KBM-7 (cell line): ENCODE measurements around the gene TMEM169.
"Not testable (repeated sequence)": the region's sequence is repeated elsewhere in the genome, so short reads cannot be mapped to it uniquely, and the experiment has no call there.

Source experiments
- DNase-seq: peaks from one replicate; pipeline ENCODE4 v3.0.0-alpha.2; 2015
- in situ Hi-C: fragments of 300-500 bp; cut with MboI; formaldehyde crosslinking; loops from 2 replicates; pipeline ENCODE4 v1.14.3; 2020; ENCODE audit warnings: low sequenced_read_pairs, low pct_unique_long_range_greater_than_20kb, mixed read lengths

The TMEM169 gene

DNA sequence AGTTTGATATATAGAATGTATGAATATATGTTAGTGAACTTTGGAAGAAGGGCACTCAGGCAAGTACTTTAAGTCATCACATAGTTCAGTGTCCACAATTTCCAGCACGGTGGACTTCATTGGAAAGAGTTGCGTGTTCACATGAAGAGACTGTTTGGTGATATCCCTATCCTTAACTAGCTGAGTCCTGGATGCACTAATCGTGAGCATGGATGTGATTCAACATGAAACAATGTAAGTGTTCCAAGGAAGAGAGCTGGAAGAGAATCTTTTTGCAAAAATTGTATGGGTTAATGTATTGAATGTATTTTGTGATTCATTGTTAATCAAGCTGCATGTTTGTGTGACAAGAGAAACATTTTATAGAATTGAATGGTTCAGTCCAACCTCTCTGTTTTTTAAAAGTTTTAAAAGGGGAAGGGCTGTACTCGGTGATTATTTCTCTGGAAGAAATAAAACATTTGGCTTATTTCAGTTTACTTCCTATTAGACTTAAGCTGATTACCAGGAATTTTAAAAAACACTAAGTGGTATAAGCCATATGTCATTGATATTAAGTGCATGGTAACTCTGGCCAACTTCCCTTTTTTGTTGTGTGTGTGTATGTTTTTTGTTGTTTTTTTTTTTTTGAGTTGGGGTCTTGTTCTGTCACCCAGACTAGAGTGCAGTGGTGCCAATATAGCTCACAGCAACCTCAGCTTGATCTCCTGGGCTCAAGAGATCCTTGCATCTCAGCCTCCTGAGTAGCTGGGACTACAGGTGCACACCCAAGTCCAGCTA, 36.0 kb downstream of the TMEM169 start:
- in situ Hi-C loops, result no loop called here
- DNase-seq, result peak; percentile 19

DNA sequence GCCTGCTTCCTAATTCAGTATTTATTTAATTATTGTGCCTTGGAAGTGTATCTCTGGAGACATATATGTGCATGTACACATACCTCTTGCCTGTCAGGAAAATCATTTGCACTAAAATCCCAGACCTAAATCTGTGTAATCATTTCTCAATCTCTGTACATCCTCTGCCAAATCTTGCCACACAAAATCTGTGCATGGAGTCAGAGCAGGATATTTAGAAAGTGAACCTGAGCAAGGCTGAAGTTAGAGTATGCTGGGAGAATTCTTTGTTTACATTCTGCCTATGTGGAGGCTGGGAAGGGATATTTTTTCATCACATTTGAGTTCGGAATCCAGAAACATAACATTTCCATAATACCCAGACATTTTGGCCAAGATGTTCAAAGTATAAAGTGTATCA, 36.8 kb downstream of the TMEM169 start:
- DNase-seq, result no peak
- in situ Hi-C loops, result no loop called here

DNA sequence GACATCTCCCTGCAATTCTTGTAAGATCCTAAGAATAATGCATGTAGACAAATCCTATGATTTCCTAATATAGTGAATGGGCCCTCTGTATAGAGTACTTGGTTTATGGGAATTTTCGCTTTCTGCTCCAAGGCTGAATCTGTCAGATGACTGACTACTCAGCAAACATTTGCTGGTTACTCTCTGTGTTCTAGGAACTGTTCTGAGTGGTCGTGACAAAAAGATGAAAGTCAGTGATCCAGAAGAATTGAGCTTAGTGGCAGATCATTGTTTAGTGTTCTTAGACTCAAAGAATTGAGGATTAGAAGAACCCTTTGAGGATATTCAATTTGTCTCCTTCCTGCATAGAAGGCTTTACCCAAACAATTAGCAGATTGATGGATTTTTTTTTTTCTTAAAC, 37.4 kb downstream of the TMEM169 start:
- in situ Hi-C loops, result no loop called here
- DNase-seq, result no peak

DNA sequence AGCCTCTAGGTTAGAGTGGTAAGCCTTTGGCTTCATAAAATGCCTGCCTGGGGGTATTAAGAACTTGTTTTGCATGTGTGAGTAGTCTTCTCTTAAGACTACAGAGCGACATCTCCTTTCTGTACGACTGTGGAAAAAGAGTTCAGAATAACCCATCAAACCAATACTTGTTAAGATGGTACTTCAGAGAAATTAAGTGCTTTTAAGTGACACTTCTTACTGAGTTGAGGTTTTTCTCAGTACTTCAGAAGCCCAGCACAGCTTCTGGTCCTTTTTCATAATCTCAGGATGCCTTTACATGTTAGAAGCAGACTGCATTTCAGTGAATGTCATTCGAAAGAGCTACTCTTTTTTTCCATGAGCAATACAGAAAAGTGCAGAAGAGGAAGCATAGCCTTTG, 38.3 kb downstream of the TMEM169 start:
- in situ Hi-C loops, result no loop called here

DNA sequence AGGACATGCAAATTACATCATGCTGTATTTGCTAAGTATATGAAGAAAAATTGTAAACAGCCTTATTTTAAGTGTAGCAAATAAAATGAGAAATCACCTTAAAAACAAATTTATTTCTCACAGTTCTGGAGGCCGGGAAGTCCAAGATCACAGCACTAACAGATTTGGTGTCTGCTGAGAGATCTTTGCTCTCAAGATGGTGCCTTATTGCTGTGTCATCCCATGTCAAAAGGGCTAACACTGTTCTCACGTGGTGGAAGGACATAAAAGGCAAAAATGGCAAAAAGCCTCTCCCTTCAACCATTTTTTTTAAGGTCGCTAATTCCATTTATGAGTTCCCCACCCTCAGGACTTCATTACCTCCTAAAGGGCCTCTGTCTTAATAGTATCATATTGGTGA, 39.5 kb downstream of the TMEM169 start:
- in situ Hi-C loops, result no loop called here
- no peak for DNase-seq

More for the DNA sequence above, 38.3 kb downstream of the TMEM169 start:
- DNase-seq, result no peak

DNA sequence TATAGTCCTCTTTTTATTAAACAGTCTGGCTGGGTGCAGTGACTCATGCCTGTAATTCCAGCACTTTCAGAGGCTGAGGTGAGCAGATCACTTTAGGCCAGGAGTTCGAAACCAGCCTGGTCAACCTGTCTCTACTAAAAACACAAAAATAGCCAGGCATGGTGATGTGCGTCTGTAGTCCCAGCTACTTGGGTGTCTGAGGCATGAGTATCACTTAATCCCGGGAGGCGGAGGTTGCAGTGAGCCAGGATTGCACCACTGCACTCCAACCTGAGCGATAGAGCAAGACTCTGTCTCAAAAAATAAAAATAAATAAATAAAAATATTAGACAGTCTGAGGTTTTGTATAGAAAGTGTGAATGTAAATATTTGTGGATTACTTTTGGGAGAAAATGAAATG, 45.2 kb downstream of the TMEM169 start:
- DNase-seq, result no peak
- in situ Hi-C loops, result no loop called here

DNA sequence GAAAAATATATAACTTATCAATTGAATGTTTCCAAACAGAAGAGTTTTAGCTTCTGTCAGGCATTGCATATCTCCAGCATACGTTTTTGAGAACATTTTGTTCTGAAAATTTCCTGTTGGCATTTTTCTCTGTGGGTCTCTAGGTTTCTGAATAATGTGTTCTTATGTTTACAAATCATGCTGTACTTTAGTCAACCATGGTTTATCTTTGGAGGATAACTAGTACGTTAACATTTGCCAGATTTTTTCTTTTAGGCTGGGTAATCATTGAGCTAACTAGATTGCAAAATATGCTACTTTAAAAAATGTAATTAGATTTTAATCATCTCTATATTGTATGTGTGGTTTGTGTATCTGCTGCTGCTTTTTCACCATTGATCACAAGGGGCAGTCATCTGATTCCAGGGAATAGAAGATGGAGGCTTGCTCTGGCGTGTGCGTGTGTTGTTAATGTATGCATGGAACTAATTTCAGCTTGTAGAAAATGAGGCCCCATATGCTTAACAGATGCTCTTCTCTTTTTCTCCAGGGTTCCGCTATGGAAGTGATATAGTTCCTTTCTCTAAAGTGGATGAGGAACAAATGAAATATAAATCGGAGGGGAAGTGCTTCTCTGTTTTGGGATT, 48.7 kb downstream of the TMEM169 start:
- no peak for DNase-seq
- in situ Hi-C loops, result no loop called here

DNA sequence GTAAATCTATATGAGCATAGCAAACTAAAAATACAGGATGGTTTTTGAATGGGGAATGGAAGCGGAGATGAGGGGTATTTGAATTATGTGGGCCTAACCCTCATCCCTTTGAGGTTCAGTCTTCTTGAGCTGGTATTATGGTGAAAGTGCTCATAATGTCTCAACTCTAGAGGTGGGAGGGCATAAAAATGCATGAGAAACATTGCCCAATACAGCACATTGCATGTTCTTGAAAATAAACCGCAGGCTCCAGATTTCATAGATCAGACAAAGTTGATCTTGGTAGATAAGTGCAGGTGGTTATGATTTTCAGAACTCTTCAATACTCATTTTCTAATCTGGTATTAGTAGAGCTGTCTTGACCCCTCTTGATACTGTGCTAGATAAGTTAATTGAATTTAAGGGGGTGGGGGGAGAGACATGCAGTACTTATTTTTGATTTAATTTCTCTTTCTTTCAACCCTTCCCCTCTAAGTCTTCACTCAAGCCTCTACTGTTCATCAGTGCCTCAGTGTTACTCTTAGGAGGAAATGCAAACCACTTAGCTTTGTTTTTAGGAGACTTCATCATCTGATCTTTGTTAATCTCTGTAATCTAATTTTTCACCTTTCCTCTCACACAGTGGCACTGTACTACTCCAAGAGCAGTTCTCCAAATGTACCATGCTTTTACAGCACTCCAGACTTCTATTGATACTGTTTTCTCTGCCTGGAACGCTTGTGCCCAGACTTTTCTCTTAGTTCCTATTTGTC, 49.6 kb downstream of the TMEM169 start:
- in situ Hi-C loops, result no loop called here
- DNase-seq, result no peak

DNA sequence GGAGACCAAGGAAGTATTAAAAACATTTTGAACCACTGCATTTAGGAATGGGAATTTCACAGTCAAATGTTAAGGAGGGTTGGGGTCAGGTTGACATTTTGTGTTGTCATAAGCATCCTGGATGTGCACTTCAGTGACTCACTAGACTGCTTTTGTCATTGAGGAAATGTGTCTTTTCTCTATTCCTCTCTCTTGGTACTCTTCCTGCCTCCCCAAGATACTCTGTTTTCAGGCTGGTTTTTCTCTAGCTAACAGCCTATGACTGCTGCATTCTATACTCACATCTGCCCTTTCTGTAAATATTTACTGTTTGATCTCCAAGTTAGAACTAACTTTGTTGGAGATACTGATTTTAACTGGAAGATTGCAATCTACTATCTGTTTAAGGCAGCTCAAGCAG, 50.9 kb downstream of the TMEM169 start:
- in situ Hi-C loops, result no loop called here

DNA sequence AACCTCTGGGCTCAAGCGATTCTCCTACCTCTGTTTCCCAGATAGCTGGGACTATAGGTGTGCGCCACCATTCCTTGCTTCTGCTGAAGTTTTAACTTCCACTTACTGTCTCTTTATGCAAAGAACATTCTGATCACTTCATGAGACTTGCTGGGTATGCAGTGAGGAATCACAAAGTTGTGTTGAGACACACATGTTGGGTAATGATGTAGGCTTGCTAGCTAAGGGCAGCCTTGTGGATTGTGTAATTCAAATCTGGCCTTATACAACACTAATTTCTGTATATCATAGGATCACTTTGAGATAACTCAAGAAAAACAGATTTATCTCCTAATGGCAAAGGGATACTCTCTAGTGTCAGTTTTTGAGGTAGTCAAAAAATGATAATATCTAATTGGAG, 51.7 kb downstream of the TMEM169 start:
- no peak for DNase-seq
- in situ Hi-C loops, result no loop called here

More for the DNA sequence above, 50.9 kb downstream of the TMEM169 start:
- DNase-seq, result no peak

DNA sequence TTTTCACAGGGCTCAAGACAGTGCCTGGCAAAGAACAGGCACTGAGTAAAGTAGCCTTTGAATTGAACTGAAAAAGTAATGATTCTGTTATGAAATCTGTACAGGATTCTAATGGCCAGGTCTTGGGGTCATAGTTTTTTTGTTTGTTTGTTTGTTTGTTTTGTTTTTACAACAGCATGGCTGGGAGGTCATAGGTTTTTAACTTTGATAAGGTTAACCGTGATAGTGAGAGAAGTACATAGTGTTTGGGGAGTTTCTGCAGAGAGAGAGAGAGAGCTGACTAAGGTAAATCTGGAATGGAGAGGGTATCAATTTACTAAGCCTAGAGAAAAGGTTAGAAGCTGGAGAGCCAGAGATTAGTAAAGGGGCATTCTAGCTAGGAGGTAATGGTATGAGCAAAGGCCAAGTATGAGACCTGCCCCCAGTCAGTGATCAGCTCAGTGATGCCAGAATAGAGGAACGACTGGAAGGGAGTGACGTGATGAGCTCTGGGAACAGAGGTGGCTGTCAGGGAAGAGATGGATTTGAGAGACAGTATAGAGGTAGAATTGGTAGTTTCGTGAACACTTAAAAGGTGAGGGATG, 53.3 kb downstream of the TMEM169 start:
- DNase-seq, result no peak
- in situ Hi-C loops, result no loop called here

DNA sequence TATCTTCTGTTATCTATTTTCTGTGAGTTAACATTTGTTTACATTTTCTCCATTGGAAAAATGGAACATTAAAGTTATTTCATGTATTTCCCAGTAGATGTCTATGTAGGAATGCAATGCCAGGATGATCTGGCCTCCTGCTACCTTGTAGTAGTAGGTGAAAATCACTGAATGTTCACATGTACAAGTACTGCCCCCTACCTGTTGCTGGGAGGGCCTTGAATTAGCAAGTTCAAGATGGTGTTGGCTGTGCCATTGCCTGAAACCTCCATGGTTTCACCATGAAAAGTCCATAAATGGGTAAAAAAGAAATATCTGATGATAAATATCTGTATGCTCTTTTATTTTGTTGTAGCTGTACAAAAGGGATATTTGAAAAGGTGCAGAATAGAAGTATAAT, 58.2 kb downstream of the TMEM169 start:
- no peak for DNase-seq
- in situ Hi-C loops, result no loop called here

DNA sequence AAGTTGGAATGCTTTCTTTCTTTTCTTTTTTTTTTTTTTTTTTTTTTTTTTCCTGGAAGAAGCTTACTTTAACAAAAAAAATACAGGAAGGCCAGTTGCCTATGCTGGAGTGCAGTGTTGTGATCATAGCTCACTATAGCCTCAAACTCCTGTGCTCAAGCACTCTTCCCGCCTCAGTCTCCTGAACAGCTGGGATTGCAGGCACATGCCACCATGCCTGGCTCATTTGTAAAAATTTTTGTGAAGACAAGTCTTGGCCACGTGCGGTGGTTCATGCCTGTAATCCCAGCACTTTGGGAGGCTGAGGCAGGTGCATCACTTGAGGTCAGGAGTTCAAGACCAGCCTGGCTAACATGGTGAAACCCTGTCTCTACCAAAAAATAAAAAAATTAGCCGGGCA, 59.8 kb downstream of the TMEM169 start:
- DNase-seq, in situ Hi-C loops: not testable (repeated sequence)

DNA sequence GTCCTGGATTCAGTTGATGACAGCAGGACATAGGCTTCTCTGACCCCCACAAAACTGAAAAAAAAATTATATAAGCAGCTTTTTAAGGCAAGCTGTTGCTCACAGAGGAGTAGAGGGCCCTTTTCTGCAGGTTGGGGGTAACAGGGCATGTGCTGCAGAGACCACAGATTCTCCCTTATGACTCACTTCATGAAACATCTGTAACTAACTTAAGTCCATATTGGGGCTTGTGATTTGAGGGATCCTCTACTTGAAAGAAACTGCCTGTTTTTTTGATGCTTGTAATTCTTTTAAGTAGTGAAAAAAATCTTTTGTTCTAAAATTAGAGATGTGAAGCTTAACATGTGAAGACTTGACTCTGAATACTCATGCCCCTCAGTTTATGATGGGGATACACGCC, 60.8 kb downstream of the TMEM169 start:
- no peak for DNase-seq
- in situ Hi-C loops, result no loop called here

DNA sequence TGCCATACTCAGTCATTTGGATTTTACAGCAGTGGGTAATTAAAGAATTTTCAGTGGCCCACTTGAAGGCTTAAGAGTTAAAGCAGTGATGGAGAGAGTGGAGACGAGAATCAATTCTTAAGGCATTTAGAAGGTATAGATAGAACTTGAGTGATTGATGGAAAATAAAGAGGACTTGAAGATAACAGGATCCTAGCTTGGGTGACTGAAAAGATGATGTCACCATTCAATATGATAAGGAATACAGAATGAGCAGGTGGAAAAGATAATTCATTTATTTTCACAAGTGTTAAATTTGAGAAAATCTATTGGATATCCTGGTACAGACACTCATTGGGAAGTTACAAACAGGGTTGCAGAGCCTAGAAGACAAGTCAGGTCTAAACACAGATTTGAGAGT, 62.7 kb downstream of the TMEM169 start:
- DNase-seq, result no peak
- in situ Hi-C loops, result no loop called here

DNA sequence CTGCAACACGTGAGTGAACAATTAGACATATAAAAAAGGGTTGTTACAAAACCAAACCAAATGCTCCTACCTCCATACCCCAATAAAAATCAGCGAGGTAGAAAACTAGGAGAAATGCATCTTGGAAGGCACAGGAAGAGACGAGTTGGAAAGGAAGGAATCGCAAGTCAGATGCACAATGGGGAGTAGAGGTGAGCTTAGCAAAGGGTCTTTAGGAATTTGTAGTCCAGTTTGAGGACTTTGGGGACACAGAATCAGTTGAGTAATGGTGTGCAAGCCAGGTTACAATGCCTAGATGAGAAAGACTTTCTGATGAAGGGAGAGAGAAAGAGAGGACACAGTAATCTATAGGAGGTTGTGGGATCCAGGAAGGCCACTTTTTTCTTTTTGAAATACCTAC, 63.1 kb downstream of the TMEM169 start:
- DNase-seq, result no peak
- in situ Hi-C loops, result no loop called here

DNA sequence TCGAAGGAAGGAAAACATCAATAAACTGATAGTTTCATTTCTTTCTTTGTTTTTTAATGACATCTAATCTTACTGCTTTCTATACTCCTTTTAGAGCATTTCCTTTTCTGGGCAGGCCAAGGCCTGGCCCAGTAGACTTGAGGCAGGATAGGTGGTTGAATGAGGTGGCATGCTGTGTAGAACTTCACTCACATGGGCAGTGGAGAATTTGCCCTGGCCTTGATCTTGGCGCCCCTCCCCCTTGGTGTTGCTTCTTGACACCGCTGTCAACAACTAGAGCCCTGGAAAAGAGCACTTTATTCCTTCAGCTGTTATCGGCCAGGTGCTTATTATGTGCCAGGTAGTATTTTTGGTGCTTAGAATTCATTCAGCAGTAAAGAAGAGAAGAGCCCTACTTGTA, 64.9 kb downstream of the TMEM169 start:
- in situ Hi-C loops, result no loop called here
- no peak for DNase-seq

DNA sequence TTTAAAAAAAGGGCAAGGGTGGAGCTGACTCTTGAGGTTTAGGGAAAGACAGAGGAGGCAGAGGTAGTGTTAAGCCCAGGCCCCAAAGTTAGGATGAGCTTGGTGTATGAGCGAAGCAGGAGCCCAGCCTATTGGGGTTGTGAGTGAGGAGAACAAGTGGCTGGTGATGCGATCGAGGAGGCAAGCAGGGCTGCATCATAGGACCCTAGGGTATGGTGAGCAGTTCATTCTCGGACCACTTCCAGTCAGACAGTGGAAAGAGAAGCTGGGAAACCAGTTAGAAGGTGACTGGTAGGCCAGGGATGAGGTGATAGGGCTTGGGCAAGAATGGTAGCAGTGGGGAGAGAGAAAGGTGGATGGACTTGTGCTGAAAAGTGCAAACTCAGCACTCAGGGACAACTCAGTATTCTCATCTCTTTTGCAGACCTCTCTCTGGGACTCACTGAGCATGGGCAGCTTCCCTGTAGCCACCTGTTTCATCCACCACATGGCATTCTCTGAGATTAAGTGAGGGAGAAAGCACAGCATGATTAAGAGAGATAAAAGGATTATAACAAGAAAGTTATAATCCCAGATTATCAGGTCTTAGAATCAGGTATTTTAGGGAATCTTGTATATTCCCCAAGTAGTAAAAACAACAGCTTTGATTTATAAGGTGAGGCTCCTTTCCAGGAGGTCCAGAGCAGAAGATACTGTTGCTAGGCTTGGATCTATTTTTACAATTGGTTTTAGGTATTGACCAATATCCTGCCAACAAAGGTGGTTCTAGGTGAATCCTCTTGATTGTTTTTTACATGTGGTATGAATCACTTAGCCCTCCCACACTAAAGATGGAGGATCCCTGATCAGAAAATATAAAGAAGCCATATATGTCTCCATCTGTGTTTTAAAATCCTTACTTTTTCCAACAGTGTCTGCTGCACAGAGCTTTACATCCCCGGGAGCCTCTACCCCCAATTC, 65.7 kb downstream of the TMEM169 start:
- no peak for DNase-seq
- in situ Hi-C loops, result no loop called here

DNA sequence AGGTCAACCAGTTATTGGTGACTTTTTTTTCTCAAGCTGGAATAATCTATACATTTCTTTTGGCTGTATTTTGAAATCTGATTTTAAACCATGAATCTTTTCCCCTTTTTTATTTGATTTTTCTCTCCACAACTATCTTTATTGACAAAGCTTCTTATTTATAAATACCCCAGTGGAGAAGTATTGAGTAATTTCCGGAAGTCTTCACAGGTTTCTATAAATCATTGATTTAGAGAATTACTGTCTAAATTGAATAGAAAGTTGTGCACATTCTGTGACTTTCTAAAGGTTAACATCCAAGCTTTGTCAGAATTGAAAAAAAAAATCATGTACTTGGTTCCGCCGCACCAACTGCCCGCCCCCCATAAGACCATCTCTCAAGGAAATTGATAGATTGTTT, 67.3 kb downstream of the TMEM169 start:
- no peak for DNase-seq
- in situ Hi-C loops, result no loop called here
